GM23338 (cell line): ENCODE measurements around the gene NOX5. TPM values are rescaled to one million over a fixed set of nuclear protein-coding genes. Genes with fewer than 3 reads are reported as not detected.
A peak's percentile ranks its signal among the peaks of the same experiment; 100 is the strongest.

ENCODE experiments used
- ATAC-seq: fragments of 200-7000 bp; cut with Tn5 transposase; 3 replicates; pipeline ENCODE4 v1.9.1; 2020
- DNase-seq: peaks from one replicate; pipeline ENCODE4 v3.0.0-alpha.2; 2015; ENCODE audit warnings: low spot score
- H2AFZ ChIP-seq: fragments of 200-600 bp; sonication (generic); 2 replicates; pipeline ENCODE4 v1.8.0; 2016; ENCODE audit warnings: antibody characterized with exemption, mild to moderate bottlenecking, moderate library complexity
- H3F3A ChIP-seq: fragments of 200-600 bp; sonication (generic); replicated peaks from 2 replicates; pipeline ENCODE4 v1.8.0; 2017; ENCODE audit warnings: antibody characterized with exemption, mixed run types, low read depth
- H3K27ac ChIP-seq: fragments of 200-600 bp; sonication (generic); 2 replicates; pipeline ENCODE4 v1.6.1; 2016; ENCODE audit warnings: low read depth
- H3K27me3 ChIP-seq: fragments of 200-600 bp; sonication (generic); 2 replicates; pipeline ENCODE4 v1.8.0; 2016; ENCODE audit warnings: mild to moderate bottlenecking, mixed run types, moderate library complexity; ENCODE audit not compliant: insufficient read depth
- H3K36me3 ChIP-seq: fragments of 200-600 bp; sonication (generic); 2 replicates; pipeline ENCODE4 v1.8.0; 2016; ENCODE audit warnings: mild to moderate bottlenecking; ENCODE audit not compliant: insufficient read depth
- H3K4me1 ChIP-seq: fragments of 200-600 bp; sonication (generic); 2 replicates; pipeline ENCODE4 v1.8.0; 2016; ENCODE audit warnings: mild to moderate bottlenecking, moderate library complexity; ENCODE audit not compliant: insufficient read depth
- H3K4me2 ChIP-seq: fragments of 200-600 bp; sonication (generic); 2 replicates; pipeline ENCODE4 v1.7.1; 2017; ENCODE audit warnings: mixed run types
- H3K4me3 ChIP-seq: fragments of 200-600 bp; sonication (generic); 2 replicates; pipeline ENCODE4 v1.6.1; 2016; ENCODE audit warnings: mixed run types
- H3K79me2 ChIP-seq: fragments of 200-600 bp; sonication (generic); replicated peaks from 2 replicates; pipeline ENCODE4 v1.8.0; 2017; ENCODE audit warnings: mild to moderate bottlenecking; ENCODE audit not compliant: insufficient read depth
- H3K9me2 ChIP-seq: fragments of 200-600 bp; sonication (generic); 2 replicates; pipeline ENCODE4 v1.8.0; 2017; ENCODE audit not compliant: insufficient read depth
- H4K20me1 ChIP-seq: fragments of 200-600 bp; sonication (generic); replicated peaks from 2 replicates; pipeline ENCODE4 v1.8.0; 2017; ENCODE audit warnings: mild to moderate bottlenecking; ENCODE audit not compliant: insufficient read depth
- H3K27ac Mint-ChIP-seq: 2 replicates; pipeline ENCODE4 v1.8.0; 2020; ENCODE audit warnings: inconsistent platforms, mild to moderate bottlenecking, moderate library complexity, mixed read lengths
- H3K27me3 Mint-ChIP-seq: 3 replicates; pipeline ENCODE4 v1.8.0; 2022; ENCODE audit warnings: low read depth, mild to moderate bottlenecking, moderate library complexity, mixed read lengths, inconsistent platforms; ENCODE audit not compliant: insufficient read depth, poor library complexity
- H3K36me3 Mint-ChIP-seq: 3 replicates; pipeline ENCODE4 v1.8.0; 2021; ENCODE audit warnings: low read depth, mild to moderate bottlenecking, inconsistent platforms, moderate library complexity, mixed read lengths
- H3K4me1 Mint-ChIP-seq: 3 replicates; pipeline ENCODE4 v1.8.0; 2020; ENCODE audit warnings: mild to moderate bottlenecking, inconsistent platforms, mixed read lengths
- H3K4me3 Mint-ChIP-seq: 3 replicates; pipeline ENCODE4 v1.8.0; 2021; ENCODE audit warnings: moderate library complexity, mild to moderate bottlenecking, inconsistent platforms, mixed read lengths
- H3K9me3 Mint-ChIP-seq: 3 replicates; pipeline ENCODE4 v1.8.0; 2020; ENCODE audit warnings: moderate library complexity, mild to moderate bottlenecking, inconsistent platforms, mixed read lengths
- CREB1 ChIP-seq: fragments of 250-450 bp; sonication (Bioruptor Pico); IDR thresholded peaks from 2 replicates; pipeline ENCODE4 v1.5.0; 2020; ENCODE audit warnings: low read depth, mild to moderate bottlenecking, moderate library complexity
- EZH2phosphoT487 ChIP-seq: fragments of 200-600 bp; sonication (generic); IDR thresholded peaks from one replicate; pipeline ENCODE4 v1.8.1; 2018; ENCODE audit warnings: antibody characterized with exemption; ENCODE audit not compliant: unreplicated experiment
- NANOG ChIP-seq: IDR thresholded peaks from 2 replicates; pipeline ENCODE4 v1.6.1; 2016; ENCODE audit warnings: antibody characterized with exemption, borderline replicate concordance
- ZNF114 ChIP-seq: fragments of 250-450 bp; sonication (Bioruptor Pico); IDR thresholded peaks from 2 replicates; pipeline ENCODE4 v1.5.0; 2020; ENCODE audit warnings: mild to moderate bottlenecking, moderate library complexity
- ZNF331 ChIP-seq: fragments of 250-450 bp; sonication (Bioruptor Pico); IDR thresholded peaks from 2 replicates; pipeline ENCODE4 v1.5.0; 2020; ENCODE audit warnings: low read depth, mild to moderate bottlenecking, moderate library complexity
- polyA plus RNA-seq: library from polyadenylated mRNA; unstranded; fragments of >200 nt; fragmentation: Nextera tagmentation; extraction: Ambion mirVana; gene quantifications from 2 replicates; pipeline ENCODE4 v1.2.1, GENCODE V29; 2016
- total RNA-seq: library from RNA; depleted of rRNA; stranded (reverse); fragments of >200 nt; shearing (Covaris generic); gene quantifications from 2 replicates; pipeline ENCODE4 v1.2.3, GENCODE V29; 2014
- TF ChIP-seq, protein P1 (sequence below): IDR thresholded peaks from 2 replicates; pipeline ENCODE4 v1.6.1; 2016; ENCODE audit warnings: antibody characterized with exemption
- TF ChIP-seq, protein P2 (sequence below): fragments of 250-450 bp; sonication (Bioruptor Pico); IDR thresholded peaks from 2 replicates; pipeline ENCODE4 v1.5.0; 2020; ENCODE audit warnings: mild to moderate bottlenecking, moderate library complexity
- TF ChIP-seq, protein P3 (sequence below), 2 experiments: fragments of 200-600 bp in 1 of 2; sonication (generic) in 1 of 2; conservative IDR thresholded peaks; 2 replicates each; pipeline versions ENCODE4 v1.5.1 to v1.6.1; 2016 to 2017; ENCODE audit warnings: antibody characterized with exemption in 2 of 2, low read depth in 2 of 2, mild to moderate bottlenecking in 2 of 2, moderate library complexity in 1 of 2

Gene NOX5
- total and polyA plus RNA-seq, 2 experiments from 2014 or later, result 0.03 TPM; not detected in 1

DNA sequence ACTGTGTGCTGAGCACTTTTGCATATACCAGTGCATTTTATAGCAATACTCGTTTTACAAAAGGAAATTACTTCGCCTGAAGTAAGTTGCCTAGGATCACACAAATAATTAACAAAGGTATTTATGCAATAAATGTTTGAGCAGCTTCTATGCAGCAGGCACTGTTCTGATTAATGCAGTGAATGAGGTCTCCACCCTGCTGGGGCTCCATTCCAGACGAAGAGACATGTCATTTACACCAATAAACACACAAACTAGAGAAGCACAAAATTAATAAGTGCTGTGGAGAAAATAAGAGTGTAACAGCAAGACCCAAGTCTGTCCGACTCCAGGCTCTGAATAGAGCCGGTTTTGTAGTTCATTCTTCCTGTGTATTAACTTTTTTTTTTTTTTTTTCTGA, 17.5 kb downstream of the NOX5 start:
- Histone ChIP-seq H3K4me3 (peak overlapping the region; percentile 43), H3F3A (no peaks in the 10 kb centered on the region; the same call in 1 of the 2 replicates), H3K9me2 (no peaks in the 10 kb centered on the region), H3K36me3 (no peaks in the 10 kb centered on the region), H4K20me1 (no peaks in the 10 kb centered on the region), H3K4me1 (no peaks in the 10 kb centered on the region), H3K27me3 (peaks cover 9% of the 10 kb centered on the region; the same call in 1 of the 2 replicates), H2AFZ (peak overlapping the region; percentile 76), H3K4me2 (peak overlapping the region; percentile 71), H3K79me2 (no peaks in the 10 kb centered on the region), H3K27ac (no peak overlapping the region)
- H3K4me1 Mint-ChIP-seq, result no peaks in the 10 kb centered on the region
- TF ChIP-seq, protein P1, sequence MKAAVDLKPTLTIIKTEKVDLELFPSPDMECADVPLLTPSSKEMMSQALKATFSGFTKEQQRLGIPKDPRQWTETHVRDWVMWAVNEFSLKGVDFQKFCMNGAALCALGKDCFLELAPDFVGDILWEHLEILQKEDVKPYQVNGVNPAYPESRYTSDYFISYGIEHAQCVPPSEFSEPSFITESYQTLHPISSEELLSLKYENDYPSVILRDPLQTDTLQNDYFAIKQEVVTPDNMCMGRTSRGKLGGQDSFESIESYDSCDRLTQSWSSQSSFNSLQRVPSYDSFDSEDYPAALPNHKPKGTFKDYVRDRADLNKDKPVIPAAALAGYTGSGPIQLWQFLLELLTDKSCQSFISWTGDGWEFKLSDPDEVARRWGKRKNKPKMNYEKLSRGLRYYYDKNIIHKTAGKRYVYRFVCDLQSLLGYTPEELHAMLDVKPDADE, result no peak
- DNase-seq (no peak), ATAC-seq (no peak)
- no peak overlapping the region for H3K27ac Mint-ChIP-seq
- no peaks in the 10 kb centered on the region for H3K9me3 Mint-ChIP-seq
- peaks cover 12% of the 10 kb centered on the region for H3K27me3 Mint-ChIP-seq
- no peaks in the 10 kb centered on the region for H3K36me3 Mint-ChIP-seq
- peak overlapping the region; percentile 53; the same call in 2 of the 3 replicates for H3K4me3 Mint-ChIP-seq

DNA sequence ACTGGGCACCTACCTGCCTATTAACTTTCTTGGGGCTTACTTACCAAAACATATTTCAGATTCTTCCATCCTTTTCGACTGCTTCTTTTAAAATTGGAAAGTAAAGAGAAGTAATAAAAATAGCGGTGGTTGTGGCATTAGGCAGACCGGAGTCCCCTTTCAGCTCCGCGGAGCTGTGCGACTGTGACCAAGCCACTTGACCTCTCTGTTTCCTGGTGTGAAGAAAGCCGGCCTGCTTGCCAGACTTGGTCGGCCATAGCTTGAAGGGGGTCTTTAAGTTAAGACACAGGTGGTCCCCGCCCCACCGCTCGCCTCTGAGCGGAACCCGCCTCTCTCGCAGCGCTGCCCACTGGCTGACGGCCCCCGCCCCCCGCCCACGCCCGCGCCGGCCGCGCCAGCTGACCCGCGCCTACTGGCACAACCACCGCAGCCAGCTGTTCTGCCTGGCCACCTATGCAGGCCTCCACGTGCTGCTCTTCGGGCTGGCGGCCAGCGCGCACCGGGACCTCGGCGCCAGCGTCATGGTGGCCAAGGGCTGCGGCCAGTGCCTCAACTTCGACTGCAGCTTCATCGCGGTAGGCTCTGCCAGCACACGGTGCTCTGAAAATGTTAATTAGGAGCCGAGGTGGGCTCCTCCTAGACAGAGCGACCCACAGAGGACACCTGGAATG, 18.3 kb downstream of the NOX5 start:
- Histone ChIP-seq H4K20me1 (no peaks in the 10 kb centered on the region), H2AFZ (no peak overlapping the region), H3F3A (no peaks in the 10 kb centered on the region; the same call in 1 of the 2 replicates), H3K4me1 (no peaks in the 10 kb centered on the region), H3K36me3 (no peaks in the 10 kb centered on the region), H3K4me2 (no peak overlapping the region), H3K27ac (no peak overlapping the region), H3K4me3 (no peak overlapping the region), H3K79me2 (no peaks in the 10 kb centered on the region), H3K27me3 (peaks cover 9% of the 10 kb centered on the region; the same call in 1 of the 2 replicates), H3K9me2 (no peaks in the 10 kb centered on the region)
- Mint-ChIP-seq H3K9me3 (no peaks in the 10 kb centered on the region), H3K27me3 (peaks cover 10% of the 10 kb centered on the region), H3K4me1 (no peaks in the 10 kb centered on the region), H3K36me3 (no peaks in the 10 kb centered on the region), H3K27ac (no peak overlapping the region), H3K4me3 (no peak overlapping the region)
- DNase-seq (no peak), ATAC-seq (no peak)
- TF ChIP-seq, protein P2, sequence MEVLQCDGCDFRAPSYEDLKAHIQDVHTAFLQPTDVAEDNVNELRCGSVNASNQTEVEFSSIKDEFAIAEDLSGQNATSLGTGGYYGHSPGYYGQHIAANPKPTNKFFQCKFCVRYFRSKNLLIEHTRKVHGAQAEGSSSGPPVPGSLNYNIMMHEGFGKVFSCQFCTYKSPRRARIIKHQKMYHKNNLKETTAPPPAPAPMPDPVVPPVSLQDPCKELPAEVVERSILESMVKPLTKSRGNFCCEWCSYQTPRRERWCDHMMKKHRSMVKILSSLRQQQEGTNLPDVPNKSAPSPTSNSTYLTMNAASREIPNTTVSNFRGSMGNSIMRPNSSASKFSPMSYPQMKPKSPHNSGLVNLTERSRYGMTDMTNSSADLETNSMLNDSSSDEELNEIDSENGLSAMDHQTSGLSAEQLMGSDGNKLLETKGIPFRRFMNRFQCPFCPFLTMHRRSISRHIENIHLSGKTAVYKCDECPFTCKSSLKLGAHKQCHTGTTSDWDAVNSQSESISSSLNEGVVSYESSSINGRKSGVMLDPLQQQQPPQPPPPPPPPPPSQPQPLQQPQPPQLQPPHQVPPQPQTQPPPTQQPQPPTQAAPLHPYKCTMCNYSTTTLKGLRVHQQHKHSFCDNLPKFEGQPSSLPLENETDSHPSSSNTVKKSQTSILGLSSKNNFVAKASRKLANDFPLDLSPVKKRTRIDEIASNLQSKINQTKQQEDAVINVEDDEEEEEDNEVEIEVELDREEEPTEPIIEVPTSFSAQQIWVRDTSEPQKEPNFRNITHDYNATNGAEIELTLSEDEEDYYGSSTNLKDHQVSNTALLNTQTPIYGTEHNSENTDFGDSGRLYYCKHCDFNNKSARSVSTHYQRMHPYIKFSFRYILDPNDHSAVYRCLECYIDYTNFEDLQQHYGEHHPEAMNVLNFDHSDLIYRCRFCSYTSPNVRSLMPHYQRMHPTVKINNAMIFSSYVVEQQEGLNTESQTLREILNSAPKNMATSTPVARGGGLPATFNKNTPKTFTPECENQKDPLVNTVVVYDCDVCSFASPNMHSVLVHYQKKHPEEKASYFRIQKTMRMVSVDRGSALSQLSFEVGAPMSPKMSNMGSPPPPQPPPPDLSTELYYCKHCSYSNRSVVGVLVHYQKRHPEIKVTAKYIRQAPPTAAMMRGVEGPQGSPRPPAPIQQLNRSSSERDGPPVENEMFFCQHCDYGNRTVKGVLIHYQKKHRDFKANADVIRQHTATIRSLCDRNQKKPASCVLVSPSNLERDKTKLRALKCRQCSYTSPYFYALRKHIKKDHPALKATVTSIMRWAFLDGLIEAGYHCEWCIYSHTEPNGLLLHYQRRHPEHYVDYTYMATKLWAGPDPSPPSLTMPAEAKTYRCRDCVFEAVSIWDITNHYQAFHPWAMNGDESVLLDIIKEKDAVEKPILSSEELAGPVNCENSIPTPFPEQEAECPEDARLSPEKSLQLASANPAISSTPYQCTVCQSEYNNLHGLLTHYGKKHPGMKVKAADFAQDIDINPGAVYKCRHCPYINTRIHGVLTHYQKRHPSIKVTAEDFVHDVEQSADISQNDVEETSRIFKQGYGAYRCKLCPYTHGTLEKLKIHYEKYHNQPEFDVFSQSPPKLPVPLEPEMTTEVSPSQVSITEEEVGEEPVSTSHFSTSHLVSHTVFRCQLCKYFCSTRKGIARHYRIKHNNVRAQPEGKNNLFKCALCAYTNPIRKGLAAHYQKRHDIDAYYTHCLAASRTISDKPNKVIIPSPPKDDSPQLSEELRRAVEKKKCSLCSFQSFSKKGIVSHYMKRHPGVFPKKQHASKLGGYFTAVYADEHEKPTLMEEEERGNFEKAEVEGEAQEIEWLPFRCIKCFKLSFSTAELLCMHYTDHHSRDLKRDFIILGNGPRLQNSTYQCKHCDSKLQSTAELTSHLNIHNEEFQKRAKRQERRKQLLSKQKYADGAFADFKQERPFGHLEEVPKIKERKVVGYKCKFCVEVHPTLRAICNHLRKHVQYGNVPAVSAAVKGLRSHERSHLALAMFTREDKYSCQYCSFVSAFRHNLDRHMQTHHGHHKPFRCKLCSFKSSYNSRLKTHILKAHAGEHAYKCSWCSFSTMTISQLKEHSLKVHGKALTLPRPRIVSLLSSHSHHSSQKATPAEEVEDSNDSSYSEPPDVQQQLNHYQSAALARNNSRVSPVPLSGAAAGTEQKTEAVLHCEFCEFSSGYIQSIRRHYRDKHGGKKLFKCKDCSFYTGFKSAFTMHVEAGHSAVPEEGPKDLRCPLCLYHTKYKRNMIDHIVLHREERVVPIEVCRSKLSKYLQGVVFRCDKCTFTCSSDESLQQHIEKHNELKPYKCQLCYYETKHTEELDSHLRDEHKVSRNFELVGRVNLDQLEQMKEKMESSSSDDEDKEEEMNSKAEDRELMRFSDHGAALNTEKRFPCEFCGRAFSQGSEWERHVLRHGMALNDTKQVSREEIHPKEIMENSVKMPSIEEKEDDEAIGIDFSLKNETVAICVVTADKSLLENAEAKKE (CRISPR knock-in tag), result no peak
- TF ChIP-seq ZNF114 (CRISPR knock-in tag), result no peak
- TF ChIP-seq CREB1 (CRISPR knock-in tag), result no peak
- TF ChIP-seq, protein P3, sequence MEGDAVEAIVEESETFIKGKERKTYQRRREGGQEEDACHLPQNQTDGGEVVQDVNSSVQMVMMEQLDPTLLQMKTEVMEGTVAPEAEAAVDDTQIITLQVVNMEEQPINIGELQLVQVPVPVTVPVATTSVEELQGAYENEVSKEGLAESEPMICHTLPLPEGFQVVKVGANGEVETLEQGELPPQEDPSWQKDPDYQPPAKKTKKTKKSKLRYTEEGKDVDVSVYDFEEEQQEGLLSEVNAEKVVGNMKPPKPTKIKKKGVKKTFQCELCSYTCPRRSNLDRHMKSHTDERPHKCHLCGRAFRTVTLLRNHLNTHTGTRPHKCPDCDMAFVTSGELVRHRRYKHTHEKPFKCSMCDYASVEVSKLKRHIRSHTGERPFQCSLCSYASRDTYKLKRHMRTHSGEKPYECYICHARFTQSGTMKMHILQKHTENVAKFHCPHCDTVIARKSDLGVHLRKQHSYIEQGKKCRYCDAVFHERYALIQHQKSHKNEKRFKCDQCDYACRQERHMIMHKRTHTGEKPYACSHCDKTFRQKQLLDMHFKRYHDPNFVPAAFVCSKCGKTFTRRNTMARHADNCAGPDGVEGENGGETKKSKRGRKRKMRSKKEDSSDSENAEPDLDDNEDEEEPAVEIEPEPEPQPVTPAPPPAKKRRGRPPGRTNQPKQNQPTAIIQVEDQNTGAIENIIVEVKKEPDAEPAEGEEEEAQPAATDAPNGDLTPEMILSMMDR (conservative IDR thresholded peaks at IDR 0.05; ENCODE audit: low read depth in 2 of 2), result no peak
- no peak for TF ChIP-seq ZNF331 (CRISPR knock-in tag)
- no peak for TF ChIP-seq NANOG
- TF ChIP-seq EZH2phosphoT487, result no peak
